RWPE1 (cell line): Measurements from ENCODE around the gene STX5.
"Not testable (repeated sequence)": the region's sequence is repeated elsewhere in the genome, so short reads cannot be mapped to it uniquely, and the experiment has no call there.

Experiments
- CTCF ChIA-PET: fragments of 350-600 bp; sonication (Branson Sonifier 250); formaldehyde crosslinking; extraction: SDS; loops from one replicate; lab custom pipeline; 2021; lab: Yijun Ruan, JAX
- POLR2A ChIA-PET: fragments of 400-600 bp; formaldehyde crosslinking; extraction: SDS; loops from one replicate; lab custom pipeline; 2020; ENCODE audit warnings: antibody characterized with exemption; ENCODE audit not compliant: low non-redundant PET; lab: Yijun Ruan, JAX
- DNase-seq: peaks from one replicate; pipeline ENCODE4 v3.0.0; 2012; ENCODE audit warnings: low spot score
- H3K27ac ChIP-seq: fragments of 450-650 bp; 2 replicates; pipeline ENCODE4 v1.5.1; 2017
- CTCF ChIP-seq: fragments of 450-650 bp; conservative IDR thresholded peaks from 2 replicates; pipeline ENCODE4 v1.5.1; 2017; ENCODE audit warnings: low read depth, mild to moderate bottlenecking

The STX5 gene

GRCh38 chr11:62830904-62831519 lies 839 bp downstream of the STX5 start:
- no peak for DNase-seq
- CTCF ChIA-PET: no interaction called here
- peak overlapping the region; percentile 86 for H3K27ac ChIP-seq
- TF ChIP-seq CTCF: no peak
- POLR2A ChIA-PET: interaction anchor here (0.6 kb wide), 1 partner anchor 43 kb away, joined by 6 read pairs; no protein-coding TSS in a partner anchor

GRCh38 chr11:62828130-62828529 lies 3.7 kb downstream of the STX5 start:
- H3K27ac ChIP-seq: peak overlapping the region; percentile 18; the same call in 1 of the 2 replicates
- CTCF ChIA-PET, DNase-seq, POLR2A ChIA-PET: not testable (repeated sequence)

- DNase-seq: no peak
- POLR2A ChIA-PET: interaction anchor here (0.6 kb wide), 1 partner anchor 34 kb away, joined by 3 read pairs; no protein-coding TSS in a partner anchor
- TF ChIP-seq CTCF: no peak
- no peak overlapping the region for H3K27ac ChIP-seq
- CTCF ChIA-PET: interaction anchor here (0.7 kb wide), 2 partner anchors 36 to 40 kb away, joined by 3 to 4 read pairs; partner anchors contain the start of gene TMEM179B
Observed at GRCh38 chr11:62823677-62824076, 8.2 kb downstream of the STX5 start.

GRCh38 chr11:62817129-62817528 lies 14.7 kb downstream of the STX5 start:
- no peak for DNase-seq
- H3K27ac ChIP-seq: no peak overlapping the region
- TF ChIP-seq CTCF: no peak
- CTCF ChIA-PET: interaction anchor here (0.6 kb wide), 1 partner anchor 10 kb away, joined by 3 read pairs; no protein-coding TSS in a partner anchor
- POLR2A ChIA-PET: no interaction called here

GRCh38 chr11:62816557-62816956 lies 15.3 kb downstream of the STX5 start:
- ChIA-PET POLR2A (no interaction called here), CTCF (interaction anchor here (0.6 to 0.7 kb wide), 3 partner anchors 10 to 86 kb away, joined by 3 to 4 read pairs (median 3); no protein-coding TSS in a partner anchor)
- TF ChIP-seq CTCF: no peak
- no peak overlapping the region for H3K27ac ChIP-seq
- DNase-seq: no peak

GRCh38 chr11:62811659-62812058 lies 20.2 kb downstream of the STX5 start:
- no peak for DNase-seq
- no peak for TF ChIP-seq CTCF
- no peak overlapping the region for H3K27ac ChIP-seq
- POLR2A ChIA-PET: no interaction called here
- CTCF ChIA-PET: no interaction called here

- no peak for DNase-seq
- CTCF ChIA-PET: no interaction called here
- no peak overlapping the region for H3K27ac ChIP-seq
- TF ChIP-seq CTCF: no peak
- POLR2A ChIA-PET: no interaction called here
Observed at GRCh38 chr11:62810748-62811147, 21.1 kb downstream of the STX5 start.
